Mesothelial cell of epicardium (in vitro differentiated cells): ENCODE measurements around the gene FHIT. TPM values are rescaled to one million over a fixed set of nuclear protein-coding genes. Genes with fewer than 3 reads are reported as not detected.

Experiments used
- DNase-seq, 2 experiments: peaks; one replicate each; pipeline ENCODE4 v3.0.0; 2021; ENCODE audit warnings: low spot score in 2 of 2; ENCODE audit not compliant: unreplicated experiment in 2 of 2
- H3K27ac Mint-ChIP-seq: 2 replicates; pipeline ENCODE4 v1.8.0; 2021; ENCODE audit warnings: mixed read lengths
- H3K27me3 Mint-ChIP-seq: 2 replicates; pipeline ENCODE4 v1.8.0; 2021; ENCODE audit warnings: low read depth, mixed read lengths
- H3K36me3 Mint-ChIP-seq: 2 replicates; pipeline ENCODE4 v1.8.0; 2021; ENCODE audit warnings: mixed read lengths
- H3K4me1 Mint-ChIP-seq: 2 replicates; pipeline ENCODE4 v1.8.0; 2021; ENCODE audit warnings: mixed read lengths
- H3K4me3 Mint-ChIP-seq: 2 replicates; pipeline ENCODE4 v1.8.0; 2021; ENCODE audit warnings: mild to moderate bottlenecking, moderate library complexity, mixed read lengths
- H3K9me3 Mint-ChIP-seq: 2 replicates; pipeline ENCODE4 v1.8.0; 2021; ENCODE audit warnings: mixed read lengths
- total RNA-seq: library from RNA; stranded (reverse); gene quantifications from 3 replicates; pipeline ENCODE4 v1.2.1, GENCODE V29; 2021
- TF ChIP-seq, protein P1 (sequence below): fragments of 200-600 bp; sonication (generic); IDR thresholded peaks from one replicate; pipeline ENCODE4 v1.5.0; 2021; ENCODE audit warnings: antibody characterized with exemption; ENCODE audit not compliant: unreplicated experiment

Gene FHIT
- total RNA-seq, 1 donor from 2014 or later = 10.7 TPM

DNA sequence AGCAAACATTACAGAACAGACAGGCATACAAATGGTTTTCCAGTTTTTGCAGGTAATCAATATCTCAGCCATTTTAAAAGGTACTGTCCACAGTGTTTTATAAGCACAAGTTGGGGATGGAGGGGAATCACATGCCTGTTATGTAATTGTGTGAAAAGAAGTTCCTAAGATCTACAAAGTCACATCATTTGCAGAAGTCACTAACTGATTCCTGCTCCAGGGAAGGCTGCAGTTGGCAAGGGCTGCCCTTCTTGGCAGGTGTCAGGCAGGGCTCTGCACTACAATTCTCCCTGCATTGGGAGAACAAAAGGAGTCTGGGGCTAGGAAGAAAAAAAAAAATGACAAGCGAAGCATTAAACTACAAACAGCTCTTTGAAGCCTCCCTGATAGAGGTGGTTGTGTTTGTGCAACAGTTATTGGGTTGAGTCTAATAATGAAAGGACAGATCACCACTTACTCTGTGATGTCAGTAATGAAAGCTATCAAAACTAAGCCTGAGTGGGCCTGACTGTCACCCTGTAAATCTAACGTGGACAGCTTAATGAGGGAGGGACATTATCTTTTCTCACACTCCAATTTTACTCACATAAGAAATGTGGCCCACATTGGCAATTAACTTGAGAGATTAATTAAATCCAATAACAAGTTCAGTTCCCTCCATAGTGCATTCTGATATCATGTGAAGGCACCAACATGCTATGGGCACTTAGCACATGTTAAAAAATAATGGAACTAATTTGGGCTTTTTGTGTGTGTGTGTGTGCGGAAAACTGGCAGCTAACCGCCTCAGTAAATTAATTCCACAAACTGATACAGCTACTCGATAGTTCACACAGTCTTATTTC, 242.9 kb downstream of the FHIT start:
- Mint-ChIP-seq H3K36me3 (no peaks in the 10 kb centered on the region), H3K27me3 (no peaks in the 10 kb centered on the region), H3K9me3 (no peaks in the 10 kb centered on the region), H3K27ac (no peak overlapping the region), H3K4me1 (no peaks in the 10 kb centered on the region), H3K4me3 (no peak overlapping the region)
- no peak for DNase-seq
- TF ChIP-seq, protein P1, sequence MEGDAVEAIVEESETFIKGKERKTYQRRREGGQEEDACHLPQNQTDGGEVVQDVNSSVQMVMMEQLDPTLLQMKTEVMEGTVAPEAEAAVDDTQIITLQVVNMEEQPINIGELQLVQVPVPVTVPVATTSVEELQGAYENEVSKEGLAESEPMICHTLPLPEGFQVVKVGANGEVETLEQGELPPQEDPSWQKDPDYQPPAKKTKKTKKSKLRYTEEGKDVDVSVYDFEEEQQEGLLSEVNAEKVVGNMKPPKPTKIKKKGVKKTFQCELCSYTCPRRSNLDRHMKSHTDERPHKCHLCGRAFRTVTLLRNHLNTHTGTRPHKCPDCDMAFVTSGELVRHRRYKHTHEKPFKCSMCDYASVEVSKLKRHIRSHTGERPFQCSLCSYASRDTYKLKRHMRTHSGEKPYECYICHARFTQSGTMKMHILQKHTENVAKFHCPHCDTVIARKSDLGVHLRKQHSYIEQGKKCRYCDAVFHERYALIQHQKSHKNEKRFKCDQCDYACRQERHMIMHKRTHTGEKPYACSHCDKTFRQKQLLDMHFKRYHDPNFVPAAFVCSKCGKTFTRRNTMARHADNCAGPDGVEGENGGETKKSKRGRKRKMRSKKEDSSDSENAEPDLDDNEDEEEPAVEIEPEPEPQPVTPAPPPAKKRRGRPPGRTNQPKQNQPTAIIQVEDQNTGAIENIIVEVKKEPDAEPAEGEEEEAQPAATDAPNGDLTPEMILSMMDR = no peak

DNA sequence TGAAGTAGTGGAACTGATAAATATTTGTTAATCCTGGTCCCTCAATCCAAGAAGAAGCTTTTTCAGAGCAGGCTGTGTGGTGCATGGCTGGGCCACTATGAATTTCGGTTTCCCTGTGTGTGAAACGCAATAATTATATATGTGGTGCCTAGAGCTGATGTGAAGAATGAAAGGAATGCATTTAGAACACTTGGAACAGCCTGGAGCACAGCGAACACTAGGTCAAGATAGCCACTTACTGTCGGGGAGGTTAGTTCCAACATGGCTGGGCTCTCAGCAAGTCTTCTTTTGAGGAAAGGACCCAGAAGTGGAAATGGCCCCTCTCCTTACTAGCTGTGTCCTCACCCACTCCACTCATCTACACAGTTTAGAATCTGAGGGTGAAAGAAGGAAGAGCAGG, 245.7 kb downstream of the FHIT start:
- Mint-ChIP-seq H3K4me3 (no peak overlapping the region), H3K27me3 (no peaks in the 10 kb centered on the region), H3K27ac (no peak overlapping the region), H3K36me3 (no peaks in the 10 kb centered on the region), H3K9me3 (no peaks in the 10 kb centered on the region), H3K4me1 (no peaks in the 10 kb centered on the region)
- TF ChIP-seq, protein P1 = no peak
- no peak for DNase-seq

DNA sequence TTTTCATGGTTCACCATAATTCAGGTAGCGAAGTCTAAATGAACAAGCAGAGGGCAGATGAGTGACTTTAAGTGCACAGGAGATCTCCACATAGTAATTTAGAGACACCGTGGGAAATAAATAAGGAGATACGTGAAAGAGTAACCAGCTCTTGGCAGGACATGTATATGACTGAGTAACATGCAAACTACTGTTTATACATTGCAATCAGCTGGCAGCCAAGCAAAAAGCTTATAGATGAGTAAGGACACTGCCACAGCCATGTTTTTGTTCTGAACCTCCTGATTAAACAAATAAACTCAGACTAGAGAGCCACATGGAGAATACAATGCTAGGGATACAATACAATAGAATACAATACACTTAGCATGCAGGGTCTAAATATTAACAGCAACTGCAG, 252.4 kb downstream of the FHIT start:
- Mint-ChIP-seq H3K27me3 (peaks cover 2% of the 10 kb centered on the region), H3K9me3 (no peaks in the 10 kb centered on the region), H3K4me3 (no peak overlapping the region), H3K4me1 (no peaks in the 10 kb centered on the region), H3K27ac (no peak overlapping the region), H3K36me3 (no peaks in the 10 kb centered on the region)
- no peak for DNase-seq
- TF ChIP-seq, protein P1 = no peak

DNA sequence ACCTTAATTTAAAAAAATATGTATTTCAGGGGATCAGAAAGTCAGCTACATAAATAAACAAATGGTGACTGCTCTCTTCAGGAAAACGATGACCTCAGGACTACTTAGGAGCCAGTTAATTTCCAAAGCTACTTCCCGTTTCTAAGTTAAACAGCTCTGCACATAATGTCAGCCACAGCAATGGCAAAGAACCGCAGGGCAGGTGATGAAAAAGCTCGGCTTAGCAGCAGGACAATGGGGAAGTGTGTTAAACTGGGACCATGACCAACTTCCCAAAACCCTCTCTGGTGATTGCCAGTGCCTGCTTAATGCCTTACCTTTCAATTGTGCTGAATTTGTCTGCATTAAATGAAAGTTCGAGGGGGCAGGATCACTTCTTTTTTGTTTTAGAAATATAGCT, 258.9 kb downstream of the FHIT start:
- Mint-ChIP-seq H3K4me3 (no peak overlapping the region), H3K27me3 (peaks cover 2% of the 10 kb centered on the region), H3K27ac (no peak overlapping the region), H3K36me3 (no peaks in the 10 kb centered on the region), H3K9me3 (peaks cover 10% of the 10 kb centered on the region), H3K4me1 (peaks cover 10% of the 10 kb centered on the region)
- DNase-seq = no peak
- TF ChIP-seq, protein P1 = no peak

DNA sequence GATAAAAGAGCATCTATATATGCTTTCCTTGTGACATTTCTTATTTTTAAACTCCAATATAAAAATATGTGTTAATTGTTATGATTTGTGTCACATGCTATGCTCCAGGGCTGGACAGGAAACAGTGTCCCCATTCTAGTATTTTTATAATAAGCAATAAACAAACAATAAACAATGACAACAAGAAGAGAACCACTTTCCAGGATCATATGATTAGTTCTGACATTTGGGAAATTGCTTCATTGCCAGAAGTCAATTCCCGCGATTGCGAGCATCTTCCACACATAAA, 260.9 kb downstream of the FHIT start:
- Mint-ChIP-seq H3K27ac (no peak overlapping the region), H3K4me1 (peaks cover 10% of the 10 kb centered on the region), H3K36me3 (peaks cover 5% of the 10 kb centered on the region), H3K27me3 (peaks cover 2% of the 10 kb centered on the region), H3K9me3 (peaks cover 29% of the 10 kb centered on the region), H3K4me3 (no peak overlapping the region)
- TF ChIP-seq, protein P1 = no peak
- no peak for DNase-seq
